IgD-negative memory B cell (primary cell): ENCODE data around the gene LDLRAP1. TPM values are rescaled to one million over a fixed set of nuclear protein-coding genes. Genes with fewer than 3 reads are reported as not detected.
A peak's percentile ranks its signal among the peaks of the same experiment; 100 is the strongest.

Source experiments
- H3K27ac Mint-ChIP-seq, 3 donors: one replicate each; pipeline ENCODE4 v1.8.0; 2020 to 2022; ENCODE audit warnings: mild to moderate bottlenecking in 3 of 3, mixed read lengths in 3 of 3, moderate library complexity in 1 of 3
- H3K27me3 Mint-ChIP-seq: one replicate; pipeline ENCODE4 v1.8.0; 2021; ENCODE audit warnings: mixed read lengths
- H3K36me3 Mint-ChIP-seq: one replicate; pipeline ENCODE4 v1.8.0; 2020; ENCODE audit warnings: mild to moderate bottlenecking, mixed read lengths
- H3K4me1 Mint-ChIP-seq, 3 donors: one replicate each; pipeline ENCODE4 v1.8.0; 2020 to 2022; ENCODE audit warnings: mixed read lengths in 3 of 3, mild to moderate bottlenecking in 1 of 3
- H3K4me3 Mint-ChIP-seq, 4 donors: one replicate each; pipeline ENCODE4 v1.8.0; 2020 to 2022; ENCODE audit warnings: mild to moderate bottlenecking in 4 of 4, mixed read lengths in 4 of 4, moderate library complexity in 3 of 4
- H3K9me3 Mint-ChIP-seq, 3 donors: one replicate each; pipeline ENCODE4 v1.8.0; 2020 to 2021; ENCODE audit warnings: mixed read lengths in 3 of 3, mild to moderate bottlenecking in 1 of 3
- polyA plus RNA-seq: library from polyadenylated mRNA; unstranded; fragments of 300-500 nt; fragmentation: Illumina TruSeq; gene quantifications from one replicate; pipeline ENCODE4 v1.2.3, GENCODE V29; 2021

LDLRAP1 gene
- polyA plus RNA-seq, 1 donor from 2014 or later: 60.5 TPM

DNA sequence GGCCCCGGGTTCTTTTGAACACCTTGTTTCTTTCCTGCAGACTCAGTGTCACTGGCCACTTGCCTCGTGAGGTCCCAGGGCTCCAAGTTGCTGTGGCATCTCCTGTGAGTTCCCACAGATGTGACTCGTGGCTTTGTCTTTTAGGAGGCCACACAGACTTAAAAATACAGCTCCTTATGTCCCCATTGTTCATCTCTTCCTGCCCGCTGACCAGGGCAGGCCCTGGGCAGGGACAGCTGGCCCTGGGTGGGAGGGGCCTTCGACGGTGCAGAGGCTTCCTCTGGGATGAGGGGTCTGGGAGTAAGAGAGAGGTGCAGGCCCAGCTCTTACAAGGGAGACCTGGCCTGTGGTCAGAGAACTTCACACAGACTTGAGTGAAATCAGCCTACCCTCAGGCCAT lies 15.6 kb downstream of the LDLRAP1 start:
- H3K27me3 Mint-ChIP-seq: no peaks in the 10 kb centered on the region
- peak overlapping the region in 2 of 3 donors; percentile 60 to 77 for H3K27ac Mint-ChIP-seq
- no peaks in the 10 kb centered on the region for H3K36me3 Mint-ChIP-seq
- no peaks in the 10 kb centered on the region for H3K9me3 Mint-ChIP-seq
- H3K4me3 Mint-ChIP-seq: peak overlapping the region in 1 of 4 donors; percentile 39
- peaks cover 23 to 59% (median 40%) of the 10 kb centered on the region in 3 donors for H3K4me1 Mint-ChIP-seq

DNA sequence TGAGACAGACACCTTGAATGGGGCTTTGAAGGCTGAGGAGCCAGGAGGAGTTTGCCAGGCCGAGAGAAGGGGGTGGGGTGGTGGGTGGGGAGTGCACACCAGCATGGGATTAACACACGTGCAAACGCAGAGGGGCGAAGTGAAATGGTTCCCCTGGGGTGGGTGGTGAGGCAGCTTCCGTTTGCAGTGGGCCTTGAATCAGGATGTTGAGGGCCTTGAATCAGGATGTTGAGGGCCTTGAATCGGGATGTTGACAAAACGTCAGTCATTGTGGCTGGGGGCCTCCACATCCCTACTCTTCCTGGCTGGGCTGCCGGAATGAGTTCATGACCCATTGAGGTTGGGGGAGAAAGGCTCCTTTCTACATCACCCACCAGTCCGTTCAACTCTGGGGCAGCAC lies 16.6 kb downstream of the LDLRAP1 start:
- Mint-ChIP-seq H3K9me3 (no peaks in the 10 kb centered on the region), H3K27me3 (no peaks in the 10 kb centered on the region), H3K27ac (peak overlapping the region in 2 of 3 donors; percentile 60 to 89), H3K4me1 (peaks cover 21 to 54% (median 40%) of the 10 kb centered on the region in 3 donors), H3K36me3 (peaks cover 3% of the 10 kb centered on the region), H3K4me3 (peak overlapping the region in 1 of 4 donors; percentile 41)

DNA sequence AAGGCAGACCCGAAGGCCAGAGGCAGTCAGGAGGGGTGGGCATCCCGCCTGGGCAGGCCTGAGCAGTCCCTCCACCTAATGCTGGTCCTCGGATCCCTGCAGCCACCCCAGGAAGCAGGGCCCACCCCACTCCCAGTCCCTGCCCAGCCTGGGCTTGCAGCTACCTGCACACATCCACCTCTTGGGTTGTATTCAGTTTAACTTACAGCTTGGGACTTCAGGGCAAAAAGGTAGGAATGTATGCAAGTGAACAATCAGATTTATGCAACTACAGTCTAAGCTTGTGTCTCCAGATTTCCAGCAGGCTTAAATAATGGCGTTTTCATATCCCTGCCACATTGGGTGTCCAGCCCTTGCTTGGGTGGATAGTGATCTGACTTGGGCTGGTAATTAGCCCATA lies 17.4 kb downstream of the LDLRAP1 start:
- Mint-ChIP-seq H3K9me3 (no peaks in the 10 kb centered on the region), H3K27me3 (no peaks in the 10 kb centered on the region), H3K27ac (peak overlapping the region in 2 of 3 donors; percentile 59 to 90), H3K4me1 (peaks cover 21 to 49% (median 37%) of the 10 kb centered on the region in 3 donors), H3K36me3 (peaks cover 3% of the 10 kb centered on the region), H3K4me3 (peak overlapping the region in 1 of 4 donors; percentile 72)

DNA sequence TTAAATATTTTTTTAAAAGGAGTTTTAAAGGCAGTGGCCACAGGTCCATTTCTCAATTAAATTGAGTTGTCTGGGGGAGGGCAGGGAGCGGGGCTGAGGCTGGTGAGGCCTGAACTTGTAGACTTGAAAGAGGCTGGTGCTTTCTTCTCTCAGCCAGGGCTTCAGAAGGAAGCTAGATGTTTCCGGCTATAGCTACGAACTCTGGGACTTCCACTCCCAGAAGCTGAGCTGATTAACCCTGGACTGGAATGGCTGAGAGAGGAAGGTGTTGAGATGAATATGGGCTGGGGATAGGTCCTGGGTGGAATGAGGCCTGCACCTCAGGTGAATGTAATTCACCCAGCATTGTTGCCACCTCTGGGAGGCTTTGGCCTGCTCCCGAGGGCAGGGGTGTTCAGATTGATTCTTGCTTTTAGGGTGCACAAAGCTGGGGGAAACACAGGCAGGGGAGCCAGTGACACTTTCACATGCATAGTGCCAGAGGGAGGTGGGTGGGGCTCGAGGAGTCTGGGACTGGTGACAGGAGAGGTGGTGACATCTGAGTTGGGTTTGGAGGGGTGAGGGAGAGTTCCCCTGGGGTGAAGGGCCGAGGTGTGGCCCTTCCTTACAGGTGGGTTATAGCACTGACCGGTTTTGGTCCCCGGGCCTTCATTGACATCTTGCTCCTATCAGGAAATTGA lies 18.2 kb downstream of the LDLRAP1 start:
- Mint-ChIP-seq H3K27ac (peak overlapping the region; percentile 59 to 95 (median 90)), H3K4me3 (peak overlapping the region in 2 of 4 donors; percentile 69 to 90), H3K36me3 (peaks cover 7% of the 10 kb centered on the region), H3K27me3 (no peaks in the 10 kb centered on the region), H3K4me1 (peaks cover 23 to 43% (median 35%) of the 10 kb centered on the region in 3 donors), H3K9me3 (no peaks in the 10 kb centered on the region)

DNA sequence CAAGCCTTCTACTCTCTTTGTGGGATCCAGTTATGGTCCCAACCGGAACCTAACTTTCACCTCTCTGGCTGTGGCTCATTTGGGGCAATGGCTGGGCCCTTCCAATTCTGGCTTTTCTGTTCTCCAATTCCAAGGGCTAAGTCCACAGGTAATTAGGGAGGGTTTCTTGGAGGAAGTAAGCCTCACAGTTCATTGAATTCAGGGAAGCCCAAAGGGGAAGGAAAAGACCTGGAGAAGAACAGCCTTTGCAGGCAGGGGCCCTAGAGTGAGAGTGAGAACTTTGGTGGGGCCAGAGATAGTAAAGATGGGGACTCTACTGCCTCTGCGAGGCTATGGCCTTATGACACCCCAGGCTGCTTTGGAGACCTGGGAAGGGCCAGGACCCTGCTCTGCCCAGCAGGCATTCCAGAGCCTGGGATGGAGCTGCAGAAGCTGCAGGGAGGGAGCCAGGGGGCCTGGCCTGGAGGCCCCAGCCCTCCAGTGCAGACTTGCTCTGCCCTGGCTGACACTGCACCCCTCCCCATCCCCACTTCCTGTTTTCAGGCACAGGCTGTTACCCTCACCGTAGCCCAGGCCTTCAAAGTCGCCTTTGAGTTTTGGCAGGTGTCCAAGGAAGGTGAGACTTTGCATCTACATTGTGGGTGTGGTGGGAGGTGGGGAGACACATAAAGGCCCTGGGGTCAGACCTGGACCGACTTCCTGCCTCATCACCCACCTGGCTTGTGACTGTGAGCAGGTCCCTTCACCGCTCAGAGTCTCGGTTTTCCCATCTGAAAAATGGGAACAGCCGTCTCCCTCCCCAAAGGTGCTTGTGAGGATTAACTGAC lies 18.9 kb downstream of the LDLRAP1 start:
- Mint-ChIP-seq H3K36me3 (peaks cover 7% of the 10 kb centered on the region), H3K27ac (peak overlapping the region; percentile 59 to 95 (median 90)), H3K4me3 (peak overlapping the region in 3 of 4 donors; percentile 47 to 69 (median 67)), H3K27me3 (no peaks in the 10 kb centered on the region), H3K9me3 (no peaks in the 10 kb centered on the region), H3K4me1 (peaks cover 23 to 38% (median 35%) of the 10 kb centered on the region in 3 donors)

DNA sequence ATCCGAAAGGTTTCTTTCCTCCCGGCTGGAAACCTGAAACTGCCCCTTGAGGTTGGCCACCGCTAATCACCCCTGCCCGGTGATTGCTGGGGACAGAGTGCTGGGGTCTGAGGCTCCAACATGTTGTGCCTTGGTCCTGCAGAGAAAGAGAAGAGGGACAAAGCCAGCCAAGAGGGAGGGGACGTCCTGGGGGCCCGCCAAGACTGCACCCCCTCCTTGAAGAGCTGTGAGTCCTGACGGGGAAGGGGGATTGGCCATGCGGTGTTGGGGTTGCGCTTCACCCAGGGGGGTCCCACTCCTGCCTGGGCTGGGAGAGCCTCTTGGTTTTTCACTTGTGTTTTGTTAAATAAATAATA lies 19.5 kb downstream of the LDLRAP1 start:
- Mint-ChIP-seq H3K36me3 (peaks cover 10% of the 10 kb centered on the region), H3K4me1 (peaks cover 23 to 36% (median 34%) of the 10 kb centered on the region in 3 donors), H3K9me3 (no peaks in the 10 kb centered on the region), H3K27me3 (no peaks in the 10 kb centered on the region), H3K4me3 (peak overlapping the region in 3 of 4 donors; percentile 43 to 67 (median 55)), H3K27ac (peak overlapping the region; percentile 59 to 95 (median 90))

DNA sequence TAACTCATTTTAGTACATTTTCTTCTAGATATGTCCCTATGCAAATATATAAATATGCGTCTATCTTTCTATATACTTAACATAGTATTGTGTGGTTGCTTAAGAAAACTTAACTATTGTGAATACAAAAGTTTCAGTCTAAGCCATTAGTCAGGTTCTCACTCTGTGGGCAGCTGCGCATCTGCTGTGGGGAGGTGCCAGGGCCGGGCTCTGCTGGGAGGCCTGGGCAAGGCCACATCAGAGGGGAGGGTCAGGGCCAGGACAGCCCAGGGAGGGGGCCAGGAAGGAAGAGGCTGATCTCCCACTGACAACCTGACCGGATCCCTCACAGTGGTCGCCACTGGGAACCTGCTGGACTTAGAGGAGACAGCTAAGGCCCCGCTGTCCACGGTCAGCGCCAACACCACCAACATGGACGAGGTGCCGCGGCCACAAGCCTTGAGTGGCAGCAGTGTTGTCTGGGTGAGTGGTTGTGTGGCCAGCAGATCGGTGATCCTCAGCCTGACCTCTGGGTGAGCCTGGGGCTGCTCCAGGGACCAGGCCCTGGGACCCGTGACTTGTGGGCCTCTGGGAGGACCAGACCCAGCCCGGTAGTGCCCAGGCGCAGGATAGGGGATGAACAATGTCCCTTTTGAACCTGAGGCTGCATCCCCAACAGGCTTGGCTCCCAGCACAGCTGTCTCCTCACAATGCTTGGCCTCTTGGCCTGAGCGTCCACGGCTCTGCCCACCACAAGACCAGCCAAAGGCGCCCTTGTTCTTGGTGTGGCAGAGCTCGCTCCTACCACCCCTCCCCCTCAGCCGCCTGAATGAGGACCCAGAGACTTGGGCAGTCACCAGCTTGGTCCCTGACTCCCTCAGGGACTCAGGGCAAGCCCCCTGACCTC lies 20.2 kb downstream of the LDLRAP1 start:
- H3K9me3 Mint-ChIP-seq: no peaks in the 10 kb centered on the region
- H3K4me1 Mint-ChIP-seq: peaks cover 22 to 32% (median 27%) of the 10 kb centered on the region in 3 donors
- H3K27me3 Mint-ChIP-seq: no peaks in the 10 kb centered on the region
- peaks cover 10% of the 10 kb centered on the region for H3K36me3 Mint-ChIP-seq
- peak overlapping the region in 2 of 3 donors; percentile 90 to 95 for H3K27ac Mint-ChIP-seq
- peak overlapping the region in 3 of 4 donors; percentile 33 to 67 (median 55) for H3K4me3 Mint-ChIP-seq

DNA sequence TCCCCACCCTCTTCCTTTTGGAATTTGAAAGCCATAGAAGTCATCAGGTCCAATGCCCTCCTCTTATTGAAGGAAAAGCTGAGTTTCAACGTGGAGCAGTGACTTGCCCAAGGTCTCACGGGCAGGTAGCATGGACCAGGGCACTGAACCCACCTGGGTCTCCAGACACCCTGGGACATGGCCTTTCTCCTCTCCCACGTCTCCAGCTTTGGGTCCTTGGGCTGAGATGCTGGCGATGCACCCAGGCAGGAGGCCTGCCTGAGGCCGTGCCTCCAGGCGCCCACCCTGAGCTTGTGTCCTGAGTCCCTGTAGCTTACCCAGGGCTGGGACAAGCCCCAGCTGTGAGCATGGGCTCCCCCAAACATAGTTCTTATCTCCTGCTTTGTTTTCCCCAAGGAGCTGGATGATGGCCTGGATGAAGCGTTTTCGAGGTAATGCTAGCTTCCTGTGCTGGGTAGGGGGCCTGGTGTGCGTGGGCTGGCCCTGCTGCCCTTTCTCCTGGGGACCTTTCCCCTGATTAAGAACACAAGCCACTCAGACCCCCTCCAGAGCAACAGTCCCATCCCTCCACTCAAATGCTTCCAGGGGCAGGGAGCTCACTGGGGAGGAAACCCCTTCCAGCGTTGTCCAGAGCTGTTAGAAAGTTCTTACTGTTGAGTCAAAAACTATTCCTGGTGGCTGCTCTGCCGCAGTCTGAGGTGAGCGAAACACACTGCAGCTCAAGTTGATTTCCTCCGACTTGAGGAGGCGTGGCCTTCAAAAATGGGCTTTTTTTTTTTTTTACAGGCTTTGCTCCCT lies 21.6 kb downstream of the LDLRAP1 start:
- Mint-ChIP-seq H3K4me3 (peak overlapping the region in 1 of 4 donors; percentile 13), H3K9me3 (no peaks in the 10 kb centered on the region), H3K27ac (peak overlapping the region in 1 of 3 donors; percentile 67), H3K36me3 (peaks cover 10% of the 10 kb centered on the region), H3K4me1 (peaks cover 12 to 26% (median 25%) of the 10 kb centered on the region in 3 donors), H3K27me3 (no peaks in the 10 kb centered on the region)

DNA sequence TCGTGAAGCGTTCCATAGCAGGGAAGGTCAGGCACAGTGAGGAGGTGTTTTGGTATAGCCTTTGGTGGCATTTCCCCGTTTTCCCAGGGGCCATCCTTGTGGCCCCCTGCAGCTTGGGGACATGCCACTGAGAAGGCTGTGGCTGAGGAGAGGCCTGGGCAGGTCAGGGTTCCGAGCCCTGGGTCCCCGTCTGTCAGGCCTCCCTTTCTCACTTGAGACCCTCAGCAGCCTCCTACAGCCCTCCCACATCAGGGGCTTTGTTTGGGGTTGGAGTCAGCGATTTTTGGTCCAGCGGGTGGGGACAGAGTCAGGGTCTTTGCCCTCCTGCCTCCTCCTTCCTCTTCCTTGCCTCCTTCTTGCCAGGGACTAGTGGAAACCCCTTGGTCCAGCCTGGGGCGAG lies 22.2 kb downstream of the LDLRAP1 start:
- H3K36me3 Mint-ChIP-seq: peaks cover 10% of the 10 kb centered on the region
- H3K27ac Mint-ChIP-seq: no peak overlapping the region
- peak overlapping the region in 1 of 4 donors; percentile 13 for H3K4me3 Mint-ChIP-seq
- peaks cover 11 to 25% (median 24%) of the 10 kb centered on the region in 3 donors for H3K4me1 Mint-ChIP-seq
- H3K27me3 Mint-ChIP-seq: no peaks in the 10 kb centered on the region
- no peaks in the 10 kb centered on the region for H3K9me3 Mint-ChIP-seq

DNA sequence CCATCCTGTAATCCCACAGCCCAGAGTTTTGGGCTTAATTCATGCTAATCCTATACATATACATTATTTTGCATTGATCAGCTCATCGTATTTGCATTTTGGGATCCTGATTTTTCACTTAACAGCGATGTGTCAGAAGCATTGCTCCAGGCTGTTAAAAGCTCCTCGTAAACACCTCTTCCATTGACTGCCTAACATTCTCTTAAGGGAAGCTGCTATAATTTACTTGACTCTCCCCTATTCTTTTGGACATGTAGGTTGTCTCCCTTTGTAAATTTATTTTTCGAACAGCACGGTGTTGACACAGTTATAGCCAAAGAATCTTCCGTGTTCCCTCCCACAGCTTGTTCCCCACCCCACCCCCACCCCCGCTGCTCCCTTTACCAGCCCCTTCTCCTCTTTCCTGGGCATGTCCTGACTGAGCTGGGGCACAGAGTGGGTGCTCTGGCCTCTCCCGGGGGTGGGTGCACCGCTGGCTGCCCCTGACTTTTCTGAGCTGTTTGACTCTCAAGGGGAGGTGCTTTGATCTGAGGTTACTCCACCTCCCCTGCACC lies 22.8 kb downstream of the LDLRAP1 start:
- no peak overlapping the region for H3K27ac Mint-ChIP-seq
- H3K27me3 Mint-ChIP-seq: no peaks in the 10 kb centered on the region
- no peaks in the 10 kb centered on the region for H3K9me3 Mint-ChIP-seq
- peaks cover 11 to 20% (median 19%) of the 10 kb centered on the region in 3 donors for H3K4me1 Mint-ChIP-seq
- H3K4me3 Mint-ChIP-seq: peak overlapping the region in 1 of 4 donors; percentile 79
- peaks cover 10% of the 10 kb centered on the region for H3K36me3 Mint-ChIP-seq

DNA sequence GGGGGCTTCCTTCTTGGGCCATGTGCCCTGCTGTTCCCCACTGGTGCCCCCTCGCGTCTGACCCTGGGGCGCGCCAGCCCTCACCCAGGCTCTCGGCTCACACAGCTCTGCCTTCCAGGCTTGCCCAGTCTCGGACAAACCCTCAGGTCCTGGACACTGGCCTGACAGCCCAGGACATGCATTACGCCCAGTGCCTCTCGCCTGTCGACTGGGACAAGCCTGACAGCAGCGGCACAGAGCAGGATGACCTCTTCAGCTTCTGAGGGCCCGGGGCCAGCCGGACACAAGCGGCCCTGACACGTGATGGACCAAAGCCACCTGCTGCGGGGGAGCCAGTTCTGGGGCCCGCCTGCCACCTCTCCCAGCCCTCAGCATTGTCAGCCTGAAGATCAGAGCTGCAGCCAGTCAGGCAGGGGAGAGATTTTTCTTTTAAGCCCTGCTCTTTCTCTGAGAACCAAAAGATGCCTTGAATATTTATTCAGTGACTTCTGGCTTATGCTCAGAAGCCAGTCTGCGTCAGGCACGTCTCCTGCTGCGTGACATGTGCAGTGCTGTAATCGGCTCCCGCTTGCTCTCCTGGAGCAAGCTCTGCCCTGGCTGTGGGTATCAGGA lies 23.4 kb downstream of the LDLRAP1 start:
- Mint-ChIP-seq H3K27me3 (peaks cover under 1% of the 10 kb centered on the region), H3K9me3 (no peaks in the 10 kb centered on the region), H3K36me3 (peaks cover 10% of the 10 kb centered on the region), H3K27ac (no peak overlapping the region), H3K4me1 (peaks cover 8 to 14% (median 14%) of the 10 kb centered on the region in 3 donors), H3K4me3 (peak overlapping the region in 2 of 4 donors; percentile 28 to 79)

DNA sequence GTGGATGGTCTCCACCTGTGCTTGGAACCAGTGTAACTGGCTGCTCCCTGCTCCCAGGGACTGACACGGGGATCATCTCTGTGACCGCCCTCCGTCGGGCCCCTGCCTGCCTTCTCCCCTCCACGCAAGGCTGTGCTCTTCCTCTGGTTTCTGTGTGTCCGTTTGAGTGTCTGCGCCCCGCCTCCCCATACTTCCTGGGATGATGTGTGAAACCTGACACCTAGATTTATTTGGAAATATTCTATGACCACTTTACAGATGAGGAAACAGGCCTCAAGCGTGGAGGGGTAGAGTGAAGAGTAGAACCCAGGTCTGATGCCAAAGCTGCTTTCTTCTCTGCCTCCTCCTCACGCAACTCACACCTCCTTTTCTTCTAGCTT lies 24.3 kb downstream of the LDLRAP1 start:
- Mint-ChIP-seq H3K9me3 (no peaks in the 10 kb centered on the region), H3K27me3 (peaks cover 3% of the 10 kb centered on the region), H3K36me3 (peaks cover 10% of the 10 kb centered on the region), H3K4me3 (no peak overlapping the region), H3K4me1 (peaks cover 5 to 7% (median 6%) of the 10 kb centered on the region in 3 donors), H3K27ac (peak overlapping the region in 1 of 3 donors; percentile 12)

DNA sequence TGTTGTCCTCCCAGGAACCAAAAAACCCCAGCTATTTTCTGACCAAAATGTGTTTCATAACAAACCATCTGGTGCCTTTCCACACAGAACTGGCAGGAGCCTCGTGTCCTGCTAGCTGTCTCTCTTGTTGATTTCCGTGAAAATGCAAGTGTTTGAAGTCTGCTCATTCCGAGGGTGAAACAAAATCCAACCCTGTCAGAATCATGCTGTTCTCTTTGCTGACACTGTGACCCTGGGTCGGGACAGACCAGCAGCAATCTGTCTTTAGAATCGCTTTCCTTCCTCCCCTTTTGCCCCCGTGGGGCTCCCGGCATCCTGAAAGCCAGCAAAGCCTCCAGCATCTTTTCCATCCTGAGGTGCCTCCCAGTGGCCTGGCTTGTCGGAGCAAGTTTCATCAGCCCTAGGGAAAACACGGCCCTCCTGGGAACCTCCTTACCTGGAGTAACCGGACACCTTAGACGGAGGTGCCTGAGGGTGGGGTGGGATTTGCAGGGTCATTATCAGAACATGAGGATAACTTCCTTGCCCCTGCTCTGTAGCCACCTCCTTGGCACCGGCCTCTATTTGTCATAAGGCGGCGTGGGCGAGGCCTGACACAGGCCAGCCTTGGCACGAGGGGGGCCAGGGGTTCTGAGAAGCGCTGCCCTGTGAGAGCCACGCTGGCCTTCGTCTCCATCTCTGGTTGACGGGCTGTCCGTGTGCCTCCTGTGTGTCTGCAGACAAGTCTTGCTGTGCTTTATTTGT lies 24.9 kb downstream of the LDLRAP1 start:
- Mint-ChIP-seq H3K4me1 (peaks cover 0 to 5% (median 3%) of the 10 kb centered on the region in 3 donors), H3K36me3 (peaks cover 10% of the 10 kb centered on the region), H3K4me3 (no peak overlapping the region)

More for the DNA sequence above, 24.9 kb downstream of the LDLRAP1 start:
- H3K27ac Mint-ChIP-seq: peak overlapping the region in 1 of 3 donors; percentile 12
- H3K27me3 Mint-ChIP-seq: peaks cover 3% of the 10 kb centered on the region
- no peaks in the 10 kb centered on the region for H3K9me3 Mint-ChIP-seq
